ENCODE results near the gene HEMK1. TPM values are rescaled to one million over a fixed set of nuclear protein-coding genes. Genes with fewer than 3 reads are reported as not detected.

The HEMK1 gene
- total and polyA plus RNA-seq, 8 donors = 23.5 to 27.6 (median 25.0) TPM

DNA sequence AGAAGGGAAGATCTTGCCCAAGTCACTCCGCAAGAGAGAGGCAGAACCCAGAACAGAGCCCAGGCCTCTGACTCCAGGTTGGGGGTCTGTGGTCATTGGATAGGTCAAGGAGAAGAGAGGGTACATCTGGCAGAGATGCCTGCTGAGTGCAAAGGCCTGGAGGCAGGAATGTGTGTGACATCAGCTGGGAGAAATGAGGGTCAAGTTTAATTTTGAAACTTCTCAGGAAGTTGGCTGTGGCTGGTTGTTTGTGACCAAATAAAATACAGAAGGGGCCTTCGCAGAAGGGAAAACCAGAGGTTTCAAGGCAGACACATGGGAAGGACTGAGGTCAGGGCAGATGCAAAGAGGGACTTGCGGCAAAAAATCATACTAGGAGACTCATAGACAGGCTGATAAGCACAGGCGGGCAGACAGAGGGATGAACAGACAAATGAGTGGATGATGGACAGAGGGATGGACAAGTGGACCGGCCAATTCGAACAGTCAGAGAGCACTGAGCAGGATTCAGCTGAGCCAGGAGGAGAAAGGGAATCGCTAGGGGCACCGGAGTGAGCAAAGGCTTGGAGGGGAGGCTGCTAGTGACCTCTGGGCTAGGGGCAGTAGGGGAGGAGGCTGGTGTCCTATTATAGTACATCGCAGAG lies 37.1 kb upstream of the HEMK1 start:
- Histone ChIP-seq H3K27me3 (peaks cover 0 to 28% of the 10 kb centered on the region in 2 donors), H3K4me1 (no peaks in the 10 kb centered on the region), H3K27ac (no peak overlapping the region), H3K9me3 (no peaks in the 10 kb centered on the region), H3K36me3 (no peaks in the 10 kb centered on the region), H3K4me3 (no peak overlapping the region)
- no peak for TF ChIP-seq CTCF (IDR thresholded peaks at IDR 0.05)
- DNase-seq = no peak
- ATAC-seq = no peak
- intact Hi-C loops (cut with DNase I) = loop anchor here in 1 of 2 donors (10.0 kb wide), 1 partner anchor 157 kb away; no protein-coding TSS in a partner anchor

DNA sequence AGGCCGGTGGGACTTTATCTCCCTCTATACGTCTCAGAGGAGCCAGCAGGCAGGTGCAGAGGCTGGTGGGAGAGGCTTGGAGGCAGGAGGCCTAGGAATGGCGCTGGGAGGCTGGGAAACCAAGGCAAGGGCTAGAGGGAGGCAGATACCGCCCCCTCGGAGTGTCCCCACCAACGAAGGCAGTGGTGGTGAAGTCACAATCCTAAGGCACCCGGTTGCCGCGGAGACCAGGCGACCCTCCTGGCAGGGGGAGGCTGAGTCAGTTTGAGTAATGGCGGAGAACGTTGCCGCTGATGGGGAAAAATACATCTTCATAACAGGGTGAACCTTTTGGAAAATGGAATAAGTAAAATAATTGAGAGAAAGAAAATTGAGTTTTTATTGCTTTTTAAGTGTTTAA lies 36.0 kb upstream of the HEMK1 start:
- Histone ChIP-seq H3K27ac (no peak overlapping the region), H3K4me1 (no peaks in the 10 kb centered on the region), H3K9me3 (no peaks in the 10 kb centered on the region), H3K27me3 (peaks cover 0 to 28% of the 10 kb centered on the region in 2 donors), H3K4me3 (no peak overlapping the region), H3K36me3 (no peaks in the 10 kb centered on the region)
- DNase-seq (no peak), ATAC-seq (no peak)
- TF ChIP-seq CTCF (IDR thresholded peaks at IDR 0.05) = no peak
- intact Hi-C loops (cut with DNase I) = loop anchor here in 1 of 2 donors (10.0 kb wide), 1 partner anchor 159 kb away; no protein-coding TSS in a partner anchor

- intact Hi-C loops (cut with DNase I) = loop anchor here in 1 of 2 donors (10.0 kb wide), 1 partner anchor 159 kb away; no protein-coding TSS in a partner anchor
- H3K27me3 ChIP-seq = peaks cover 0 to 28% of the 10 kb centered on the region in 2 donors
- no peak for ATAC-seq
- TF ChIP-seq CTCF (IDR thresholded peaks at IDR 0.05) = no peak
- H3K4me3 ChIP-seq = no peak overlapping the region
- no peaks in the 10 kb centered on the region for H3K9me3 ChIP-seq
- no peaks in the 10 kb centered on the region for H3K4me1 ChIP-seq
- H3K27ac ChIP-seq = no peak overlapping the region
- no peaks in the 10 kb centered on the region for H3K36me3 ChIP-seq
- no peak for DNase-seq
Measured at GRCh38 chr3:50533807-50534461, 35.4 kb upstream of the HEMK1 start.

DNA sequence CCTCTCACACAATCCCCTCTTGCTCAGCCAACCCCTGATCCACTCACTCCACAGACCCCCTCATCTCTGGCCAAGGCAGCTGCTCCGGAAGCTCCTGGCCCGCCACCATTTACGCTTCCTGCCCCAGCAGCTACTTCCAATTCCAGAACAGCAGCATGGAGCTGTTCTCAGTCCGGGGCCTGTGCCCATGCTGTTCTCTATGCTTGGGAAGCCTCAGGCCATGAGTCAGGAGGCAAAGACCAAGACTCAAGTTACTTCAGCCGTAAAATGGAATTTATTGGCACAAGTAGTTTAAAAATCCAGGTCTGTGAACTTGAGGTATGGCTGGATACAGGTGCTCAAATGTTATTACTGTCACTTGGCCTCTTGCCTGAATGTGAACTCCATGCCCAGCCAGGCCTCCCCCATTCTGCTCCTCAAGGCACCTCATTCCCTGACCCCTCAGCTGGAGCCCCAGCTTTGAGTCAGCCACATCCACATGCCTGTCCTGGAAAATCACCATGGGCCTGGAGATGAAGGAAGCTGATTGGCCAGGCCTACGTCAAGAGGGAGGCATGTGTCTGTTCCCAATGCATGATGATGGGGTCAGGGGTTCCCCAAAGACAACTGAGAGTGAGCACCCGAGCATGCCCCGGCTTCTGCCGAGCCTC lies 34.5 kb upstream of the HEMK1 start:
- Histone ChIP-seq H3K4me3 (no peak overlapping the region), H3K27me3 (peaks cover 0 to 26% of the 10 kb centered on the region in 2 donors), H3K36me3 (no peaks in the 10 kb centered on the region), H3K27ac (no peak overlapping the region), H3K9me3 (no peaks in the 10 kb centered on the region), H3K4me1 (no peaks in the 10 kb centered on the region)
- no peak for TF ChIP-seq CTCF (IDR thresholded peaks at IDR 0.05)
- intact Hi-C loops (cut with DNase I) = loop anchor here in 1 of 2 donors (10.0 kb wide), 1 partner anchor 160 kb away; no protein-coding TSS in a partner anchor
- DNase-seq (no peak), ATAC-seq (no peak)

Measured in left lung (tissue), 10 donors.